ENCODE results near the gene SEMA3G.

DNA sequence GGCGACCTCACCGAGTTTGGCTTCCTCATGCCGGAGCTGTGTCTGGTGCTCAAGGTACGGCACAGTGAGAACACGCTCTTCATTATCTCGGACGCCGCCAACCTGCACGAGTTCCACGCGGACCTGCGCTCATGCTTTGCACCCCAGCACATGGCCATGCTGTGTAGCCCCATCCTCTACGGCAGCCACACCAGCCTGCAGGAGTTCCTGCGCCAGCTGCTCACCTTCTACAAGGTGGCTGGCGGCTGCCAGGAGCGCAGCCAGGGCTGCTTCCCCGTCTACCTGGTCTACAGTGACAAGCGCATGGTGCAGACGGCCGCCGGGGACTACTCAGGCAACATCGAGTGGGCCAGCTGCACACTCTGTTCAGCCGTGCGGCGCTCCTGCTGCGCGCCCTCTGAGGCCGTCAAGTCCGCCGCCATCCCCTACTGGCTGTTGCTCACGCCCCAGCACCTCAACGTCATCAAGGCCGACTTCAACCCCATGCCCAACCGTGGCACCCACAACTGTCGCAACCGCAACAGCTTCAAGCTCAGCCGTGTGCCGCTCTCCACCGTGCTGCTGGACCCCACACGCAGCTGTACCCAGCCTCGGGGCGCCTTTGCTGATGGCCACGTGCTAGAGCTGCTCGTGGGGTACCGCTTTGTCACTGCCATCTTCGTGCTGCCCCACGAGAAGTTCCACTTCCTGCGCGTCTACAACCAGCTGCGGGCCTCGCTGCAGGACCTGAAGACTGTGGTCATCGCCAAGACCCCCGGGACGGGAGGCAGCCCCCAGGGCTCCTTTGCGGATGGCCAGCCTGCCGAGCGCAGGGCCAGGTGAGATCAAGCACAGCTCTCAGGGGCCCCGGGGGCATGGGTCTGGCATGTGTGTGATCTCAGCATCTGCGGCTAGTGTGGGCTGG is 43.1 kb upstream of the SEMA3G start:
- TF ChIP-seq, protein P1, sequence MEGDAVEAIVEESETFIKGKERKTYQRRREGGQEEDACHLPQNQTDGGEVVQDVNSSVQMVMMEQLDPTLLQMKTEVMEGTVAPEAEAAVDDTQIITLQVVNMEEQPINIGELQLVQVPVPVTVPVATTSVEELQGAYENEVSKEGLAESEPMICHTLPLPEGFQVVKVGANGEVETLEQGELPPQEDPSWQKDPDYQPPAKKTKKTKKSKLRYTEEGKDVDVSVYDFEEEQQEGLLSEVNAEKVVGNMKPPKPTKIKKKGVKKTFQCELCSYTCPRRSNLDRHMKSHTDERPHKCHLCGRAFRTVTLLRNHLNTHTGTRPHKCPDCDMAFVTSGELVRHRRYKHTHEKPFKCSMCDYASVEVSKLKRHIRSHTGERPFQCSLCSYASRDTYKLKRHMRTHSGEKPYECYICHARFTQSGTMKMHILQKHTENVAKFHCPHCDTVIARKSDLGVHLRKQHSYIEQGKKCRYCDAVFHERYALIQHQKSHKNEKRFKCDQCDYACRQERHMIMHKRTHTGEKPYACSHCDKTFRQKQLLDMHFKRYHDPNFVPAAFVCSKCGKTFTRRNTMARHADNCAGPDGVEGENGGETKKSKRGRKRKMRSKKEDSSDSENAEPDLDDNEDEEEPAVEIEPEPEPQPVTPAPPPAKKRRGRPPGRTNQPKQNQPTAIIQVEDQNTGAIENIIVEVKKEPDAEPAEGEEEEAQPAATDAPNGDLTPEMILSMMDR (conservative IDR thresholded peaks at IDR 0.05; ENCODE audit: low read length) = no peak
- TF ChIP-seq EZH2phosphoT487 (IDR thresholded peaks at IDR 0.05; ENCODE audit: borderline replicate concordance) = no peak

All from Loucy (cell line).